ENCODE data around the gene GAGE2A.
"Not testable (repeated sequence)": the region's sequence is repeated elsewhere in the genome, so short reads cannot be mapped to it uniquely, and the experiment has no call there.

The GAGE2A gene, protein sequence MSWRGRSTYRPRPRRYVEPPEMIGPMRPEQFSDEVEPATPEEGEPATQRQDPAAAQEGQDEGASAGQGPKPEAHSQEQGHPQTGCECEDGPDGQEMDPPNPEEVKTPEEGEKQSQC

DNA sequence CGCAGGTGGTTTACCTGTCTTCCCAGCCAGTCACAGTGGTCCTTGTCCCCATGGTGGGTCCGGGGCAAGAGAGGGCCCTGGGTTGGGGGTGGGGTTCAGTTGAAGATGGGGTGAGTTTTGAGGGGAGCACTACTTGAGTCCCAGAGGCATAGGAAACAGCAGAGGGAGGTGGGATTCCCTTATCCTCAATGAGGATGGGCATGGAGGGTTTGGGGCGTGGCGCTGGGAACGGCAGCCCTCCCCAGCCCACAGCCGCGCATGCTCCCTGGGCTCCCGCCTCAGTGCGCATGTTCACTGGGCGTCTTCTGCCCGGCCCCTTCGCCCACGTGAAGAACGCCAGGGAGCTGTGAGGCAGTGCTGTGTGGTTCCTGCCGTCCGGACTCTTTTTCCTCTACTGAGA, at the start of gene GAGE2A:
GAGE2A (plus strand) TSS at position 301 of the 400 bp plus-strand sequence. CDS start 1,155 bp downstream, outside the sequence.
- not testable (repeated sequence) for DNase-seq

DNA sequence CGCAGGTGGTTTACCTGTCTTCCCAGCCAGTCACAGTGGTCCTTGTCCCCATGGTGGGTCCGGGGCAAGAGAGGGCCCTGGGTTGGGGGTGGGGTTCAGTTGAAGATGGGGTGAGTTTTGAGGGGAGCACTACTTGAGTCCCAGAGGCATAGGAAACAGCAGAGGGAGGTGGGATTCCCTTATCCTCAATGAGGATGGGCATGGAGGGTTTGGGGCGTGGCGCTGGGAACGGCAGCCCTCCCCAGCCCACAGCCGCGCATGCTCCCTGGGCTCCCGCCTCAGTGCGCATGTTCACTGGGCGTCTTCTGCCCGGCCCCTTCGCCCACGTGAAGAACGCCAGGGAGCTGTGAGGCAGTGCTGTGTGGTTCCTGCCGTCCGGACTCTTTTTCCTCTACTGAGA, 47.9 kb upstream of the GAGE2A start, which contains the start of gene GAGE12D:
GAGE12D (plus strand) TSS at position 301 of the 400 bp plus-strand sequence. CDS start 1,155 bp downstream, outside the sequence.
- not testable (repeated sequence) for DNase-seq

DNA sequence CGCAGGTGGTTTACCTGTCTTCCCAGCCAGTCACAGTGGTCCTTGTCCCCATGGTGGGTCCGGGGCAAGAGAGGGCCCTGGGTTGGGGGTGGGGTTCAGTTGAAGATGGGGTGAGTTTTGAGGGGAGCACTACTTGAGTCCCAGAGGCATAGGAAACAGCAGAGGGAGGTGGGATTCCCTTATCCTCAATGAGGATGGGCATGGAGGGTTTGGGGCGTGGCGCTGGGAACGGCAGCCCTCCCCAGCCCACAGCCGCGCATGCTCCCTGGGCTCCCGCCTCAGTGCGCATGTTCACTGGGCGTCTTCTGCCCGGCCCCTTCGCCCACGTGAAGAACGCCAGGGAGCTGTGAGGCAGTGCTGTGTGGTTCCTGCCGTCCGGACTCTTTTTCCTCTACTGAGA, 38.3 kb upstream of the GAGE2A start, which contains the start of gene GAGE12E:
GAGE12E (plus strand) TSS at position 301 of the 400 bp plus-strand sequence. CDS start 1,155 bp downstream, outside the sequence.
- not testable (repeated sequence) for DNase-seq

DNA sequence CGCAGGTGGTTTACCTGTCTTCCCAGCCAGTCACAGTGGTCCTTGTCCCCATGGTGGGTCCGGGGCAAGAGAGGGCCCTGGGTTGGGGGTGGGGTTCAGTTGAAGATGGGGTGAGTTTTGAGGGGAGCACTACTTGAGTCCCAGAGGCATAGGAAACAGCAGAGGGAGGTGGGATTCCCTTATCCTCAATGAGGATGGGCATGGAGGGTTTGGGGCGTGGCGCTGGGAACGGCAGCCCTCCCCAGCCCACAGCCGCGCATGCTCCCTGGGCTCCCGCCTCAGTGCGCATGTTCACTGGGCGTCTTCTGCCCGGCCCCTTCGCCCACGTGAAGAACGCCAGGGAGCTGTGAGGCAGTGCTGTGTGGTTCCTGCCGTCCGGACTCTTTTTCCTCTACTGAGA, 28.8 kb upstream of the GAGE2A start, which contains the start of gene GAGE12F:
GAGE12F (plus strand) TSS at position 301 of the 400 bp plus-strand sequence. CDS start 1,155 bp downstream, outside the sequence.
- DNase-seq, result not testable (repeated sequence)

DNA sequence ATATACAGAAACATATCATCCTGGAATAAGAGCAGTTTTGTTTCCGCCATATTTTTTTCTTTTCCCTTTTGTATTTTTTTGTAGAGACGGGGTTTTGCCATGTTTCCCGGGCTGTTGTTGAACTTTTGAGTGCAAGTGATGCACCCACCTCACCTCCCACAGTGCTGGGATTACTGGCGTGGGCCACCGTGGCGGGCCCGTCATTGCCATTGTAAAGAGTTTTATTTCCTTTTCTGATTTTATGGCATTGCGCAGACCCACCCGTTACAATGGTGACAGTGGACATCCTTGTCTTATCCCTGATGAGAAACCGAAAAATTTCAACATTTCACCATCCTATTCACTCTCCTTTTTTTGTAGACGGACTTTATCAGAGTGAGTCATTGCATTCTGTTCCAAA, 20.6 kb upstream of the GAGE2A start:
- DNase-seq, result not testable (repeated sequence)

DNA sequence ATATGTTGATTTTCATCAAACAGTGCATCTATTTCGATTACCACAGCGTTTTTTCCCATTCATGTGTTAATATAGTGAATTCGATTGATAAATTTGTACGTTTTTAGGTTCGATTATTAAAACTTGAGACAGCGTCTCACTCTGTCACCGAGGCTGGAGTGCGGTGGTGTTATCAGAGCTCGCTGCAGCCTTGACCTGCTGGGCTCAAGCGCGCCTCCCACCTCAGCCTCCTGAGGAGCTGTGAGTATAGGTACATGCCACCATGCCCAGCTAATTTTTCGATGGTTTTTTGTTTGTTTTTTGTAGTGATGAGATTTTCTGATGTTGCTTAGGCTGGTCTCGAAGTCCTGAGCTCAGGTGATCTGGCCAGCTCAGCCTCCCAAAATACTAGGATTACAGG, 20.1 kb upstream of the GAGE2A start:
- not testable (repeated sequence) for DNase-seq

DNA sequence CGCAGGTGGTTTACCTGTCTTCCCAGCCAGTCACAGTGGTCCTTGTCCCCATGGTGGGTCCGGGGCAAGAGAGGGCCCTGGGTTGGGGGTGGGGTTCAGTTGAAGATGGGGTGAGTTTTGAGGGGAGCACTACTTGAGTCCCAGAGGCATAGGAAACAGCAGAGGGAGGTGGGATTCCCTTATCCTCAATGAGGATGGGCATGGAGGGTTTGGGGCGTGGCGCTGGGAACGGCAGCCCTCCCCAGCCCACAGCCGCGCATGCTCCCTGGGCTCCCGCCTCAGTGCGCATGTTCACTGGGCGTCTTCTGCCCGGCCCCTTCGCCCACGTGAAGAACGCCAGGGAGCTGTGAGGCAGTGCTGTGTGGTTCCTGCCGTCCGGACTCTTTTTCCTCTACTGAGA, 19.2 kb upstream of the GAGE2A start, which contains the start of gene GAGE12G:
GAGE12G (plus strand) TSS at position 301 of the 400 bp plus-strand sequence. CDS start 1,155 bp downstream, outside the sequence.
- DNase-seq, result not testable (repeated sequence)

DNA sequence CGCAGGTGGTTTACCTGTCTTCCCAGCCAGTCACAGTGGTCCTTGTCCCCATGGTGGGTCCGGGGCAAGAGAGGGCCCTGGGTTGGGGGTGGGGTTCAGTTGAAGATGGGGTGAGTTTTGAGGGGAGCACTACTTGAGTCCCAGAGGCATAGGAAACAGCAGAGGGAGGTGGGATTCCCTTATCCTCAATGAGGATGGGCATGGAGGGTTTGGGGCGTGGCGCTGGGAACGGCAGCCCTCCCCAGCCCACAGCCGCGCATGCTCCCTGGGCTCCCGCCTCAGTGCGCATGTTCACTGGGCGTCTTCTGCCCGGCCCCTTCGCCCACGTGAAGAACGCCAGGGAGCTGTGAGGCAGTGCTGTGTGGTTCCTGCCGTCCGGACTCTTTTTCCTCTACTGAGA, 9.6 kb upstream of the GAGE2A start, which contains the start of gene GAGE12H:
GAGE12H (plus strand) TSS at position 301 of the 400 bp plus-strand sequence. CDS start 1,155 bp downstream, outside the sequence.
- not testable (repeated sequence) for DNase-seq

DNA sequence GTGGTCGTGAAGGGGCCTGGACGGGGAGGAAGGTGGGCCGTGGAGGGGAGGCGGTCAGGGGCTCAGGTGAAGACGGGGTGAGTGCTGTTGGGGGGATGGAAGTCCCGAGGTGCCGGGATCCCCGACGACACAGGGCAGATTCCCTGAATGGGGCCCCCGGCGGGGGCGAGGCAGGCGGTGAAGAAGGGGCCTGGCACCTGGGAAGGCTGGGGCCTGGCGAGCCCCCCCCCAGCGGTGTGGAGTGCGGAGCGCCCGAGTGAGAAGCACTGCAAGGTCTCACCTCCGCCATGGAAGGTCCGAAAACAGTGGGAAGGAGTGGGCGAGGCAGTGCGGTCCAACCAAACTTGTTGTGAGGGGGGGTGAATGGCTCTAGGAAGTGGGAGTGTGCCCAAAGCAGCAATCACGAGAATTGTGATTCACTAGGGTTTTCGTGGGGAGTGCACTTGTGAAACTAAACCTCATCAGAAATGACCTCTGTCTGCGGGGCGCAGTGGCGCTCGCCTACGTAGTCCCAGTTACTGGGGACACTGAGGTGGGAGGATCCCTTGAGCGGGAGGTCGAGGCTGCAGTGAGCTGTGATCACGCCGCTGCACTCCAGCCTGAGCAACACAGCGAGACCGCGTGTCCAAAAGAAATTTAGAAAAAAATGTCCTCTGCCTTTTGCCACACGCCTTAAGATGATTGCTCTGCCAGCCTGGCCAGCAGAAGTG, 628 bp downstream of the GAGE2A start:
- not testable (repeated sequence) for DNase-seq

DNA sequence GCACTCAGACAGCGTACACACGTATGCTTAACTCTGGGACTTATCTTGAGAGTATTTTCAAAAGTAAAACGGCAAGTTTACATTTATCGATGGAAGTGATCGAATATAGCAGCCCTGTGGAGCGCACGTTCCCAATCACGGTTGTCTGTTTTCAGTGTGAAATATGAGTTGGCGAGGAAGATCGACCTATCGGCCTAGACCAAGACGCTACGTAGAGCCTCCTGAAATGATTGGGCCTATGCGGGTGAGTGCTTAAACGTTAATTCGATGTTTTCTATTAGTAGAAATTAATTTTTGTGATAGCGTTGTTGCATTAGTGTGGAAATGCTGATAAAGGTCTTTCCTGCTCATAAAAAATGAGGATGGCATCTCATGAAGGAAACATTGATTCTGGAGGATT, 1.2 kb downstream of the GAGE2A start:
- not testable (repeated sequence) for DNase-seq

DNA sequence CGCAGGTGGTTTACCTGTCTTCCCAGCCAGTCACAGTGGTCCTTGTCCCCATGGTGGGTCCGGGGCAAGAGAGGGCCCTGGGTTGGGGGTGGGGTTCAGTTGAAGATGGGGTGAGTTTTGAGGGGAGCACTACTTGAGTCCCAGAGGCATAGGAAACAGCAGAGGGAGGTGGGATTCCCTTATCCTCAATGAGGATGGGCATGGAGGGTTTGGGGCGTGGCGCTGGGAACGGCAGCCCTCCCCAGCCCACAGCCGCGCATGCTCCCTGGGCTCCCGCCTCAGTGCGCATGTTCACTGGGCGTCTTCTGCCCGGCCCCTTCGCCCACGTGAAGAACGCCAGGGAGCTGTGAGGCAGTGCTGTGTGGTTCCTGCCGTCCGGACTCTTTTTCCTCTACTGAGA, 9.4 kb downstream of the GAGE2A start, which contains the start of gene GAGE1:
GAGE1 (plus strand) TSS at position 301 of the 400 bp plus-strand sequence. CDS start 1,155 bp downstream, outside the sequence.
- DNase-seq, result not testable (repeated sequence)

DNA sequence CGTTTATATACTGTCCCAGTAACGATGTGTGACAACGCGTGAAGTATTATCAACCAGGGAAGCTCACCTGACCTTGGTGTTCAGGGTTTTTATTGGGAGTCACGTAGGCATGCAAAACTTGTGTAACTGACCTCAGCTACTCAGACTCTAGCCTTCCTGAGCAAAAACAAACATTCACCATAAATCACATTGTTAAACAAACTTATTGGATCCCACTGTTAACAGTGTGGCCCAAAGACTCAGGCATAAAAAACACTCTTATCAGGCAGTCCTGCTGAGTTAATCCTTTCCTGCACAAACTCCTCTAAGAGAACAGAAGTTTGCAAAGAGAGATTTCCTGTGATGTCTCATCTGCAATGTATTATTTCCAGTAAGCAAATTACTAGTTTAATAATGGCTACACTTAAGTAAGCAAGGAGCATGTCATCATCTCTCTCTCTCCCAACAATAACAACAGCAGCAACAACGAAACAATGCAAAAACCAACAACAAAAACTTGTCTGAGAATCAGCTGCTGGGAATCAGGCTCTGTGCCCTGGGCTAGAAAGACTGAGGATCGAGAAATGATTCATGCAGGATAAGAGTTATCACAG, 21.5 kb downstream of the GAGE2A start:
- no peak for DNase-seq

DNA sequence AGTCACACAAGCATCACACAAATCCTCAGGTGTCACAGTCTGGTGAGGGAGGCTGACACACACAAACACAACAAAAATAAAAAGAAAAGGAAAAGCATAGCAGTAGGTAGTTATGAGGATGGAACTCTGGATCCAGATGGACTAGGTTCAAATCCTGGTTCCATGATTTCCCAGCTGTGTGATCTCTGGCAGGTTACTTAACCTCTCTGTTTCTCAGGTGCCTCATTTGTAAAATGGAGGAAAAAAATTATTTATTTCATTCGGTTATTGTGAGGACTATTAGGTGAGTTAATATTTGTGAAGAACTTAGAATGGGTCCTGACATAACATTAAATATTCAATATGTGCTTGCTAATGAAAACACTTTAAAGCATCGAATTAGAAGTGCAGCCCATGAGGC, 29.3 kb downstream of the GAGE2A start:
- no peak for DNase-seq

DNA sequence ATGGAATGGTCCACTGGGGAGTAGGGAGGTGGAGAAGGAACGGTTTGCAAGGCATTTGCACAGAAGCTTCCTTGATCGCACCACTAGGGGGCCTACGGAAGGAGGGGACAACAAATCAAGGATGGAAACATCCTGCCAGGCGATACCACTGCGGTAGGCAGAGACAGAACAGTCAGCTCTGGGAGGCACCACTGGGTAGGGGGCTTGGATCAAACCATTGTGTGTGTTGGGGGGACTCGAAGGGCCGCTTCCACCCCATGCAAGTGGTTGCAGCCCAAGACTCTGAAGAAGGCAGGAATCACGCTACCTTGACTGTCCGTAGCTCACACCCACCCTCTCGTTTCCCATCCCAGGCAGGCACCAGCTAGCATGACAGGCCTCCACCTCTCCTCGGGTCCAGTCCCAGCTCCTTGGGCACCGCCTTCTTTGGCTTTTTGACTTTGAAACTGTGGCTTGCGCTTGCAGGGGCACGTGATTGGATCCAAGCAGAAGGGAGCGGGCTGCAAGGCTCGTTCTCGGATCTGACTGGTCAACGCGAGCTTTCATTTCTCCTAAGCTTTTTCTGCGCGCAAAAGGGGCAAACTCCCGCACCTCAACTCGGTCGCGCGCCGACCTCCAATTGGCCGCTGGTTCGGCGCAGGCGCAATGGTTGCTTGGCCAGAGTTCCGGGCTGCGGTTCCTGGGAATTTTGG, 37.9 kb downstream of the GAGE2A start:
- DNase-seq, result peak; percentile 0

DNA sequence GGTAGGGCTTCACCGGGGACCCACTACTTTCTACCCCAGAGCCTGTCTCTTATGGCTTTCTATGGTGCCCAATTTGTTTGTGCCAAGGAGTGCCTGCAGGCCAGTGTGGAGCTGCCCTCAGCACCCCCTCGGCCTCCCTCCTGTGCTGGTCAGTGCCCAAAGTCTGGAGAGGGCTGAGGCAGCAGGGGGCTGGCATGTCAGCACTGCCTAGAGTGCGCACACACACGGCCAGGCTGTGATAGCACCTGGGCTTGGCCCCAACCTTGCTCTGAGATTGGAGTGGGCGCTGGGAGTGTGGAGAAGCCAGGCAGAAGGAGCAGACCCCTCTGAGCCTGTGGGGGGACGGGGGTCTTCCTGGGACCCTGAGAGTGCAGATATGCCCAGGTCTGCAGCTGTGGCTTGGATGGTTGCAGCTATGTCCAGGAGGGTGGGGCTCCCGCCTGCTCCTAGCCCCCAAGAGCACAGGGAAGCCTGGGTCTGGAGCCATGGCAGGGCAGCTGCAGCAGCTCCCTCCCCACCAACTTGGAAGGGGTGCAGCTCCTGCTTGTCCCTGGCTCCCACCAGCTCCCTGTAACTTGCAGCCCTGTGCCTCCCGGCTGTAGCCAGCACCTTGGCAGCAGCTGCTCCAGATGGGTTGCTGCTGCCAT, 55.8 kb downstream of the GAGE2A start:
- DNase-seq, result no peak
